Activated T-helper 1 cell treated with anti-CD3 and anti-CD28 coated beads, Interleukin-2, amount 50 U/mL, for 16 hours (primary cell): ENCODE data around the gene TFEB.
"Not testable (repeated sequence)": the region's sequence is repeated elsewhere in the genome, so short reads cannot be mapped to it uniquely, and the experiment has no call there.

Source experiments
- DNase-seq, 2 donors: peaks; one replicate each; pipeline ENCODE4 v3.0.0-alpha.2; 2020; ENCODE audit warnings: low read depth in 1 of 2, low spot score in 1 of 2

Gene TFEB

GRCh38 chr6:41766043-41766664 is 30.7 kb upstream of the TFEB start:
- not testable (repeated sequence) for DNase-seq

DNA sequence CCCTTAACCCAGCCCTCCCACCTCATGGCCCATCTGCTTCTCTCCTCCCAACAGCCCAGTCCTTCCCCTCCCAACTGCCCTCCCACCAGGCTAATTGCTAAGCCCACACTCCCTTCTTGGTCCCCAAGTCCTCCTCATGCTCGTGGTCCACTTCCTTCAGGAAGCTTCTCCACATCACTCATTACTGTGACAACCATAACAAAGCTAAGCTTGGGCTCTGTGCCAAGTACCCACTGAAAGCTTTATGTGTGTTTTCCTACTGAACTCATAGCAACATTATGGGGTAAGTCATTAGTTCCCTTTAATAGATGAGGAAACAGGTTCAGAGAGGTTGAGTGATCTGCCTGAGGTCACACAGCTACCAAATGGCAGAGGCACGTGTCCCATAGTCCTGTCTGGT is 28.1 kb upstream of the TFEB start:
- DNase-seq = no peak

- no peak for DNase-seq
Measured at GRCh38 chr6:41759905-41760579, 24.6 kb upstream of the TFEB start.

- no peak for DNase-seq
Measured at GRCh38 chr6:41759106-41759904, 23.9 kb upstream of the TFEB start.

- DNase-seq = no peak
Measured at GRCh38 chr6:41758641-41759035, 23.2 kb upstream of the TFEB start.

DNA sequence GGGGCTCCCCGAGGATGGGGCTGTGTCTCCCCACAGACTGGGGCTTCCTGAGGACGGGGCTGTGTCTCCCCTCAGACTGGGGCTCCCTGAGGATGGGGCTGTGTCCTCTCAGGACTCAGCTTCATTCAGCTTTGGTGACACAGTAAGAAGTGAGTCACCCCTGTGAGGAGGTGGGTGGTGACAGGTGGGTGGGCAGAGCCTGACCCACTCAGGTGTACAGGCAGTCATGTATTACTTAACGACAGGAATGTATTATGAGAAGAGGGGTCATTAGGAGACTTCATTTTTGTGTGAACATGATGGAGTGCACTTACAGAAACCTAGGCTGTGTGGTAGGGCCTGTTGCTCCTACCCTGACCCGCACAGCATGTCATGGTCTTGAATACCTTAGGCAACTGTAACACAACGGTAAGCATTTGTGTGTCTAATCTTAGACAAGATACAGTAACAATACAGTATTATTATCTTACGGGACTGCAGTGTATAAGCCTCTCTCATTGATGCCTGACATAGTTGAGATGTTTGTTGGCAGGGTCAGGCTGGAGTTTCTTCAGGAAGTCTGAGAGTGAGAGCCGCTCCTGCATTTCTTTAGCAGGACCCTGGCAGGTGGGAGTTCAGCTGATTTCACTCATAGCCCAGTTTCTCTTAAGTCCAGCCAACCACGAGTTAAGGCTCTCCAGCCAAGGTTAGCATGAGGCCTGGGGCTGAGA is 22.7 kb upstream of the TFEB start:
- no peak for DNase-seq

- DNase-seq = no peak
Measured at GRCh38 chr6:41757271-41757670, 21.9 kb upstream of the TFEB start.

- no peak for DNase-seq
Measured at GRCh38 chr6:41756354-41756753, 20.9 kb upstream of the TFEB start.

- no peak for DNase-seq
Measured at GRCh38 chr6:41755895-41756294, 20.5 kb upstream of the TFEB start.

- DNase-seq = no peak
Measured at GRCh38 chr6:41750374-41750773, 15.0 kb upstream of the TFEB start.

- no peak for DNase-seq
Measured at GRCh38 chr6:41748542-41748941, 13.1 kb upstream of the TFEB start.

- DNase-seq = no peak
Measured at GRCh38 chr6:41748102-41748477, 12.7 kb upstream of the TFEB start.

DNA sequence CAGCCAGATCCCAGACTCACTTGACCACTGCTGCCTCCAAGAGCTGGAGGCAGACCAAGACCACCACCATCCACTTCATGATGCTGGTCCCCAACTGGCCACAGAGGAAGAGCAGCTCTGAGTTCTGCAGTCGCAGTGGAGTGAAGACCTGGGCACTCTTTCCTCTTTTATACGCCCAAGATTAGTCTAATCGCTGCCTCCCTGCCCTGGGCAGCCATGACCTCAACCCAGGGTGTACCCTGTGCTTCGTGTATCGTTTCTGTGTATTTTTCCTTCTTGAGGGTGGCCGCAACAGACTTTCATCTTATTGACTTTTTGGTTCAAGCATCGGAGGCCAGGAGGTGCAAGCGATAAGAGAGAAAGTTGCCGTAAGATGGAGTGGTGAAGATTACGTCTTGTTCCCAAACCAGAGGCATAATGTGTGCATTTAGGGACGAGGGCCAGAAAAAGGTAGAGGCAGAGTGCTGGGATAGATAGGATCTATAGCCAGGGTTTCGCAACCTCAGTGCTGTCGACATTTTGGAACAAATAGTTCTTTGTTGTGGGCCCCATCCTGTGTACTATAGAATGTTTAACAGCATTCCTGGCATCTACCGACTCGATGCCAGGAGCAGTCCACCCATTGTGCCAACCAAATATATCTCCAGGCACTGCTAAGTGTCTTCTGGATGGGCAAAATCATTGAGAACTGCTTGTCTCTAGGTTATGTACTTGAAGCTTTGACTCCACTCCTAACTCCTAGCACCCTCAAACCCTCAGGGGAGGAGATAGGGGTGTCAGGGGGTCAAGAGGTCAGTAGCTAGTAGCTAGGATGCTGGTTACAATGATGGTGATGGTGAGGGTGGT is 12.1 kb upstream of the TFEB start, which contains the start of gene PGC:
PGC (minus strand) TSS at position 142 of the 846 bp plus-strand sequence; CDS start at position 79, 63 bp downstream.
- no peak for DNase-seq

DNA sequence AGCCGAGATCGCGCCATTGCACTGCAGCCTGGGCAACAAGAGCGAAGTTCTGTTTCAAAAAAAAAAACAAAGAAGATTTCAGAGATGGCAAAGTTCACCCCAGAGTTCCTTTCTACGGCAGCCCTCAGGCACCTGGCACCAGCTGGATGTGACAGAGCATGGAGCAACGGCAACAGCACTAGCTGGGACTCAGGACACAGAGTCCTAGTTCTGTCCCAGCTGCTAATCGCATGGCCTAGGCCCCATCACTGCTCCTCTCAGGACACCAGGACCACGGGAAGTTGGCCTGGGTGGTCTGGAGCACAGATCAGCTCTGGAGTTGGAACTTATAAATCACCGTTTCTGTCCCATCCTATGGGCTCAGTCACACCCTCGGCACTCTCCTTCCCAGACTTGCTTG is 10.7 kb upstream of the TFEB start:
- no peak for DNase-seq

DNA sequence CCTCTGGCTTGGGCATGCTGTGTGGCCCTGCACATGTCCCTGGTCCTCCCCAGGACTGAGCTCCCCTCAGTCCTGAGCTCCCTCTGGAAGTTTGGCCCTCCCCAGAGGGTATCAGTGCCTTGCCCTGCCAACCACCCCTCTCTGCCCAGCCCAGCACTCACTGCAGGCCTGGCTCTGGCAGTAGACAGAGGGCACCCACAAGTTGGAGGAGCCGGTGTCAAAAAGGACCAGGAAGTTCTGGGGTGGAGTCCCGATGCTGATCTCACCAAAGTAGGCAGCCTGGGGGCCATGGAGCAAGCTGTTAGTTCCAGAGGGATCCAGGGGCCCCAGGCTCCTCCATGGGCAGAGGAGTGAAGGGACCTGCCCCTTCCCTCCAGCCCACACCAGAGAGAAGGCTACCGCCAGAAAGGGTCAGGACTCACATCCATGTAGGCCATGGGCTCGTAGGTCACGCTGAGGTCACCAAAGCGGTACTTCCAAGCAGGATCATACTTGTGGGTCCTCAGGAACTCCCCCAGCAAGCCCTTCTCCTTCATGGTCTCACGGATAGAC is 8.9 kb upstream of the TFEB start:
- no peak for DNase-seq

- no peak for DNase-seq
Measured at GRCh38 chr6:41743406-41744235, 8.2 kb upstream of the TFEB start.

DNA sequence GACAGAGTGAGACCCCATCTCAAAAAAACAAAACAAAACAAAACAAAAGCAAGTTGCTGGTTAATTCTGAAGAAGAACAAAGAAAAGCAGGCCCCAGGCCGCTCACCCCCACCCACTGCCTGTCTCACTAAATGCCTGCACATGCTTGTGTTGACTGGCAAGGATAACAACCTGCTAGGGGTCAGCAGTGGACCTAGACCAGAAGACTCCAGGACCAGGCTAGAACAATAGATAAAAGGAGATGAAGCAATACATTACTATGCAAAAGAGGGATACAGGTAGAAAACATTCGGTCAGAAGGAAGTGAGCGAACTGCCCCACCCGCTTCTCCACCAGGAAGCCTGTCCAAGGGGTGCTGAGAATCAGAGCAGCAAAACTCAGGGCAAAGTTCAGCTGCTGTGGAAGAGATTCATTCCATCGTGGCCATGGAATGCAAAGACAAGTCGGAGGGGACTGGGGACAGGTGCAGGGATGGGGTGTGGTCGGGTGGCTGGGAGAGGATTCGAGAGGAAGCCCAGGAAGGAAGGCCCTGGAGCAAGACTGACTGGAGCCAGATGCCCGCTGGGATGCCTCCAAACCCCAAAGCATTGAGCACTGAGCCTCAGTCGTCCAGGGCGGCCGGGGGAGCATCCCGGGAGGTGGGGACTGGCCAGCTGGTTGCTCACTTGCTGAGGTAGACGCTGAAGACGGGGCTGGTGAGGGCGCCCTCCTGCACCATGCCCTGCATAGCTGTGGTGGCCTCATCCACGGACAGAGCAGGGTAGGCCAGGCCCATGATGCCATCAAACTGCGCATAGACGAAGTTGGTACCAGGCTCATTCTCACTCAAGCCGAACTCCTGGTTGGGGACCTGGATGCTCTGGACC is 6.5 kb upstream of the TFEB start:
- no peak for DNase-seq

DNA sequence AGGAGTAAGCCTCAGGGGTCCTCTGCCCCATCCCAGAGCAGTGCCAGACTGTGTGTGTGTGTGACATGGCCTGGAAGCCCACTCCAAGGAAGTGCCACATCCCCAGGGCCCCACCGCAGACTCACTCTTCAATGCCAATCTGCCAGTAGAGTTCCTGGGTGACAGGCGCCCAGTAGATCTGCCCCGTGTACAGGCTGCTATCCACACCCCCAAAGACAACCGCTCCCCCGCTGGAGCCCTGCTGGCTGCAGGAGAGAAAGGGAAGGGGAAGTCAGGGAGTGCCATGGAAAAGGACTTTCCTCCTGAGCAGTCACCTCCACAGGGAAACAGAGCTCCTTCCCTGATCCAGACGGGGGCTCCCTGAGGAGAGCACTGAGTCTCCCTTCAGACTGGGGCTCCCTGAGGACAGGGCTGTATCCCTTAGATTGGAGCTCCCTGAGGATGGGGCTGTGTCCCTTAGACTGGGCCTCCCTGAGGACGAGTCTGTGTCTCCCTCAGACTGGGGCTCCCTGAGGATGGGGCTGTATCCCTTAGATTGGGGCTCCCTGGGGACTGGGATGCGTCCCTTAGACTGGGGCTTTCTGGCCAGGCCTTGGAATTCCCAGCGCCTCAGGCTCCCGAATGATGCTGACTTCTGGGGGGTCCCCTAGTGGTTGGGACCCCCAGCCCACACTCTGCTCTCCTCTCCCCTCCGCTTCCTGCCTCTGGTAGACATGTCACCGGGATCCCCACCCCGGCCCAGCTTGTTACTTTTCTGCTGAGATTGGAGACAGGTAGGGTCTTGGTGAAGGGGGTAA is 5.2 kb upstream of the TFEB start:
- no peak for DNase-seq
